ENCODE results near the gene LTB4R.

DNA sequence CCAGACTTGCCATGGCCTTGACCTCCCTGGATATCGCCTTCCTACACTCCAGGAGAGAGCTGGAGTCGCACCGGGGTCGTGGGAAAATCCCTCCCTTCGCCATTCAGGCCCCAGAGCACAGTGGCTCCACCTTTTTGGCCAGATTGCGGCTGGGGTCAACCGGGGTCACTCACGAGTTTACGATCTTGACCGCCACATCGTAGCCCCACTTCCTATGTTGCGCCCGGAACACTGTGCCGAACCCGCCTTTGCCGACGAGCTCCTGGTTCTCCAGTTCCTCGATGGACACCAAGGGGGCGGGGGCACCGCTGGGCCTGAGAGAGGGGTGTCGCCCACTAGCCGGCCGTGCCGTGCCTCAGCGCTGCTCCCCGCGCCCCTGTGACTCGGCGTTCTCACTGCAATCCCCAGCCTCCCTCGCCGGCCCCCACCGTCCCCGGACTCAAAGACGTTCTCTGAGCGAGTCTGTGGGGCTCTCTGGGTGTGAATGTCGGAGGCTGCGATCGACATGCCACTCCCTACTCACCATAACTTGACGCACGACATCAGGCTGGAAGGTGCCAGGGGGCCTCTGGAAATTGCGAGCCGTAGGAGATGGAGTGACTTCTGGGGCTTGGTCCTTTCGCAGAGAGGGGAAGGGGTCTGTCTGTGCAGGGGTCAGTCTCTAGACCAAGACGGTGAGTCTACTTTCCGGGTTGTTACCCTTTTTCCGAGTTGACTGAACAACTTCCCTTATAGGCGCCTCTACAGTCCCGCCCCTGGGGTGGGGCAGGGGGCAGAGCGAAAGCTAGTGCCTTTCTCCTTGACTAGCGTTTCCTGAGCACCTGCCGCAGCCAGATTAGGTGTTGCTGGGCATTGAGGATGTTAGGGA lies 28.2 kb downstream of the LTB4R start, which contains the start of gene RIPK3:
- no peak for TF ChIP-seq POLR2A (IDR thresholded peaks at IDR 0.05; ENCODE audit: low read length)
- TF ChIP-seq TP53 (CRISPR knock-in tag; IDR thresholded peaks at IDR 0.05) = no peak
- TF ChIP-seq CTCF (IDR thresholded peaks at IDR 0.05) = no peak
- TF ChIP-seq CHD4 (IDR thresholded peaks at IDR 0.05; ENCODE audit: borderline replicate concordance) = no peak
- TF ChIP-seq RCOR1 (IDR thresholded peaks at IDR 0.05; ENCODE audit: low read depth, low read length) = no peak
- TF ChIP-seq SREBF2 (IDR thresholded peaks at IDR 0.05) = no peak
- TF ChIP-seq RNF2 (IDR thresholded peaks at IDR 0.05; ENCODE audit: borderline replicate concordance, low read depth) = no peak
- no peak for TF ChIP-seq NPAS2 (CRISPR knock-in tag; IDR thresholded peaks at IDR 0.05; ENCODE audit: borderline replicate concordance)
- no peak for TF ChIP-seq SMC3 (IDR thresholded peaks at IDR 0.05)
- TF ChIP-seq MAX (IDR thresholded peaks at IDR 0.05) = no peak
